Activated CD4-positive, alpha-beta T cell treated with anti-CD3 and anti-CD28 coated beads for 4 hours (primary cell): ENCODE measurements around the gene USP7.
A peak's percentile ranks its signal among the peaks of the same experiment; 100 is the strongest.
"Not testable (repeated sequence)": the region's sequence is repeated elsewhere in the genome, so short reads cannot be mapped to it uniquely, and the experiment has no call there.

ENCODE experiments used
- DNase-seq, 2 donors: peaks; one replicate each; pipeline ENCODE4 v3.0.0-alpha.2; 2020

Gene USP7

DNA sequence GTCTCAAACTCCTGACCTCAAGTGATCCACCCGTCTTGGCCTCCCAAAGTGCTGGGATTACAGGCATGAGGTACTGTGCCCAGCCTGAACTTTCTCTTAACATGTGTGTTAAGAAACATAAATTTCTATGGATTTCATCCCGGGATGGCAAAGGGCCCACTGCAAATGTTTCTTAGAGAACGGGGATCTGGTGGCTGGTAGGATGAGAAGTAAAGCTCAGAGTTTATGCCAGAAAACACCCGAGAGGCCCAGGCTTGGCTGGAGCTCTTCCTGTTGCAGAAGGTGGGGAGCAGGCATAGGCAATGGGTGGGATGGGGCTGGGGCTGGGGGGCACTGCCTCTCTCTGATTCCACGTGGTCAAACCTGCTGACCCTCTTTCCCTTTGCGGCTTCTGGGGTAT is 89.3 kb downstream of the USP7 start:
- DNase-seq, result no peak

GRCh38 chr16:8873866-8874195 is 89.9 kb downstream of the USP7 start:
- DNase-seq, result not testable (repeated sequence)

DNA sequence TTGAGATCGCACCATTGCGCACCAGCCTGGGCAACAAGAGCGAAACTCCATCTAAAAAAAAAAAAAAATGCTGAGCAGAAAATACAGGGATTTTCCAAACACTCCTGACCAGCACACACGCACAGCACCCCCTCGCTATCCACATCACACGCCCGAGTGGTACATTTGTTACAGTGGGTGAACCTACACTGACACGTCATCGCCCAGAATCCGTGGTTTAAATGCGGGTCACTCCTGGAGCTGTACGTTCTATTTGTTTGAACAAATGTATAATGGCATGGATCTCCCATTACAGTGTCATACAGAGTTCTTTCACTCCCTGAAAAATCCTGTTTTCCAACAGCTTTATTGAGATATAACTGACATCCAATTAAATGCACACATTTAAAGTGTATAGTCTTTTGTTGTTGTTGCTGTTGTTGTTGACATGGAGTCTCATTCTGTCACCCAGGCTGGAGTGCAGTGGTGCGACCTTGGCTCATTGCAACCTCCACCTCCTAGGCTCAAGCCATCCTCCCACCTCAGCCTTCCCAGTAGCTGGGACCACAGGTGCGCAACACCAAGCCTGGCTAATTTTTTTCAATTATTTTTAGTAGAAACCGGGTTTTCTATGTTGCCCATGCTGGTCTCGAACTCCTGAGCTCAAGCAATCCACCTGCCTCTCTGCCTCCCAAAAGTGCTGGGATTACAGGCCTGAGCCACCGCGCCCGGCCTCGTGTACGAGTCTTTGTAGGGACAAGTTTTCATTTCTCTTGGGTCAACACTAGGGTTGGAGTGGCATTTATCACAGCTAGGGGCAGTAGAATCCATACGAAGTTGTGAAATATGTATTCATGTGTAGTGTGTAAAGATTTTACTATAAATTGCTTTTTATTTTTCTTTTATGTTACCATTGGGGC is 90.5 kb downstream of the USP7 start:
- no peak for DNase-seq

DNA sequence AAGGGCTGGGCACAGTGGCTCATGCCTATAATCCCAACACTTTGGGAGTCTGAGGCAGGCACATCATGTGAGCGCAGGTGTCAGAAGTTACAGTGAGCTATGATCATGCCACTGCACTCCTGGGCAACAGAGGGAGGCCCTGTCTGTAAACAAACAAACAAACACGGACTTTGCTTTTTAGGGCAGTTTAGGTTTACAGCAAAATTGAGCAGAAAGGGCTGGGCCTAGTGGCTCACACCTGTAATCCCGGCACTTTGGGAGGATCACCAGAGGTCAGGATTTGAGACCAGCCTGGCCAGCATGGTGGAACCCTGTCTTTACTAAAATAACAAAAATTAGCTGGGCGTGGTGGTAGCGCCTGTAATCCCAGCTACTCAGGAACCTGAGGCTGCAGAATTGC is 91.6 kb downstream of the USP7 start:
- DNase-seq, result no peak

- not testable (repeated sequence) for DNase-seq
Measured at GRCh38 chr16:8869988-8870241, 93.8 kb downstream of the USP7 start.

DNA sequence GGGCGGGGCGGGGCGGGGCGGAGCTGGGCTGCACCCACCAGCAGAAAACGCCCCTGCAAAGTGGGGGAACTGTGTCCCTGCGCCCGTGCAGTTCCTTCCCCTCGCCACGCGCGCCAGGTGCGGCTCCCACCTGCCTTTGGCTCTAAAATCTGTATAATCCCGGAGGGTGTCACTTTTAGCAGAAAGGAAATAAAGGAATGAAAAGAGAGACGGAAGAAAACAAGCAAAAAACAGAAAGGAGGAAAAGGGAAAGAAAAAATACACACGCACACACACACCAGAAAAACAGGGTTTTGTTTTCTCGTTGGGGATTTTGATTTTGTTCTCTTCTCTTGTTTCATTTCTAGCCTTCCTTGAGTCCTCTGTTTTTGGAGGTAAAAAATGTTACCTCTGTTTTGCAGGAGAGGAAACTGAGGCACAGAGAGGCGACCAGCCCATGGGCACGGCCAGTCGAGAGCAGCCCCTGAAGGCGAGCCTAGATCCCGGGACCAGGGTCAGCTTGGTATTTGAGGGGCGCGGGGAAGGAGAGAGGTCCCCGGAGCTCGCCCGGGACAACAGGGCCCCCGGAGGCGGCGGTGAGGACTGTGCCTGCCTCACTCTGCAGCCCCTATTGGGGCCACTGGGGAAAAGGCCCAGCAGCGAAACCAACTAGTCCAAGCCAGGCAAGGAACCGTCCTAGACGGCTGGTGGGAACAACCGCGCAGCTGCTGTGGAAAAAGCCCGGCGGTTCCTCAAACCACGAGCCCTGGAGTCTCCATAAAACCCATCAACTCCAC is 94.3 kb downstream of the USP7 start:
- no peak for DNase-seq

GRCh38 chr16:8868416-8869211 is 95.1 kb downstream of the USP7 start, which contains the start of gene CARHSP1:
CARHSP1 (minus strand) TSS chr16:8869006; CDS start chr16:8859328, 9,678 bp downstream.
- peak; percentile 79 to 80 for DNase-seq

DNA sequence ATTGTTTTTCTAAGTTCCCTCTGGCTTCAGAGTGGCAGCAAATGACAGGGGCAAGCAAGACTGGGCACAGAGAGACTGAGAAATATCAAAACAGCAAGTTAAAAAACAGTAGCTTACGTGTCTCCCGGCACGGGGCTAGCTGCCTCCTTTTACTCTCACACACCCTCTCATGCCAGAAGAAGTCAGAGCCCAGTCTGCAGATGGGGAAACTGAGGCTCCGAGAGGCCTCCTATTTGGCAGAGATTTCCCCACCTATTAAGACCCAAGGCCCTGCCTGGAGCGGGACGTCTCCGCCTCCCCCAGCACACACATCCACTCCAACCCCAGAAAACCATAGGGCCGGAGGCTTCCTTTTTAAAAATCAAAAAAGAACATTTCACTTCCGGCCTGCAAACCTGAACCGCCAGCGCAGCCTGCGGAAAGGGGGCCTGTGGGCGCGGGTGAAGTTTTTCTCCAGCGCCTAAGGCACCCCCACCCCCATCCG is 95.7 kb downstream of the USP7 start:
- peak; percentile 34 to 55 for DNase-seq

GRCh38 chr16:8867216-8867931 is 96.3 kb downstream of the USP7 start:
- DNase-seq, result peak in 1 of 2 donors; percentile 17

GRCh38 chr16:8866884-8867215 is 96.9 kb downstream of the USP7 start:
- DNase-seq, result no peak

DNA sequence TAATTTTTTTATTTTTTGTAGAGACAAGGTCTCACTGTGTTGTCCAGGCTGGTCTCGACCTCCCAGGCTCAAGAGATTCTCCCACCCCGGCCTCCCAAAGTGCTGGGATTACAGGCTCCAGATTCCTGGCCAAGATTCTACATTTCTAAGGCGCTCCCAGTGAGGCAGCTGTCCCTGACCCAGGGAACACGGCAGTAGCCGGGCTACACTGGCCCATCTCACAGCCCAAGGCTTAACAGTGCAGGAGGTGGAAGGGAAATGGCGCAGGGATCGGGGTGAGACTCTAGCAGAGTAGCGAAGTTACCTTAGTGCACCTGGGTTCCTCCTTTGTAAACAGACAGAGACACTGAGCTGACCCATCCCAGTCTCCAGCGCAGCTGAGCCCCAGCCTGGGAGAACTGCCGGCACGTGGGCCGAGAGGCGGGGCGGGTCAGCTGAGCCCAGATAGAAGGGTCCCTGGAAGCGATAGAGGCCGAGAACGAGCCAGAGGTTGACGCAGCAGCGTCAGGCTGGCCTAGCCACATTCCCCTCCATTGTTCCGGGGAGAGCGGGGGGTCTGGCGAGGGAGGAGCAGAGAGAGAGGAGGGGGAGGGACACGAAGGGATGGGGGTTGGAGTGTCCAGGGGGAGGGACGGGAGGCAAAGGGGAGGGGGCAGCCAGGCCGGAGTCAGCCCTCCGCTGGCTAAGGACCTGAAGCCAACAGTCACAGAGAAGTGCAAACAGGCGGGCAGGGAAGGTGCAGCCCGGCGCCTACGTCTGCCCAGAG is 97.4 kb downstream of the USP7 start:
- no peak for DNase-seq

DNA sequence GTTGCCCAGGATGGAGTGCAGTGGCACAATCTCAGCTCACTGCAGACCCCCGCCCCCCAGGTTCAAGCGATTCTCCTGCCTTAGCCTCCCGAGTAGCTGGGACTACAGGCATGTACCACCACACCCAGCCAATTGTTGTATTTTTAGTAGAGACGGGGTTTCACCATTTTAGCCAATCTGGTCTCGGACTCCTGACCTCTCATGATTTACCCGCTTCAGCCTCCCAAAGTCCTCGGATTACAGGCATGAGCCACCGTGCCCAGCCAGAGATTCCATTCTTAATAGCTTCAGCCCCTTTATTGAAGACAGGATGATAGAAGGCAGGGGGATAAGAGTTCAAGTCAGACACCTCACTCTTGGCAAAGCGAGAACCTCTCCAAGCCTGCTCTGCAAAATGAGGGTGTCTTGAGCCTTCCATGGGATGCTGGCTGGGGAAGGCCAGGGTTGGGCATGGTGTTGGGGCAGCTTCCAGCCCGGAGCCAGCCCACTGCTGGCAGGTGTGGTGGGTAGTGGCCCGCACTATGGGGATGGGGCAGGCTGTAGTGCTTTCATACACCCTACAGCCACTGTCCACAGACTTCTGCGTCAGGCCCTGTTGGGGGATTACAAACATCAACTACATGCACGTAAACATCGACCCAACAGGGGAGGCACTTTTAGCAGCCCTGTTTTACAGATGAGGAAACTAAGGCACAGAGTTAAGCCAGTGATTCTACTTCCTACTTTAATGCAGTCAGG is 98.4 kb downstream of the USP7 start:
- no peak for DNase-seq

DNA sequence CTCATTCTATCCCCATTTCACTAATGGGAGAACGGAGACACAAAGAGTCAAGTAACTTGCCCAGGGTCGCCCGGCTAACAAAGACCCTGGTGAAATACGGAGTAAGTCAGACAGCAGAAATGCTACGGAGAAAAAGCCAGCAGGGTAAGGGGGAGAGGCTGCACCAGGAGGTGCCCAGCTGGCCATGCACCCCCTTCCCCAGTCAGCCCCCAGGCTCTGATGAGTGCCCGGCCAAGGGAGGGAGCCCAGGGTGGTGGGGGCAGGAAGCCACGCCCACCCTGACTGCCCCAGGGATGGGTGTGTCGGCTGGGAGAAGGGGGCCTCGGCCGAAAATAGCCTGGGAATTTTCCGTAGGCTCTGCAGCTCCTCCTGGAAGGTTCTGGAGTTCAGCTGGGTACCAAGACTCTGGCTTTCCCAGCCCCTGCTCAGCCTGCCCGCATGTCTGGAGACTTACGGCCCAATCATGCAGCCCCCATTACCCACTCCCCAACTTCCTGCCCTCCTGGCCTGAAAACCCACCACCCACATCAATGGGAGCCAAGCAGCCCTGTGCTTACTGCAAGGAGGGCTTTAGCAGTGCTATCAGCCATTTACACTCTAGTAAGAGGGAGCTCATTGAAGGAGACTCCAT is 99.1 kb downstream of the USP7 start:
- DNase-seq, result no peak

DNA sequence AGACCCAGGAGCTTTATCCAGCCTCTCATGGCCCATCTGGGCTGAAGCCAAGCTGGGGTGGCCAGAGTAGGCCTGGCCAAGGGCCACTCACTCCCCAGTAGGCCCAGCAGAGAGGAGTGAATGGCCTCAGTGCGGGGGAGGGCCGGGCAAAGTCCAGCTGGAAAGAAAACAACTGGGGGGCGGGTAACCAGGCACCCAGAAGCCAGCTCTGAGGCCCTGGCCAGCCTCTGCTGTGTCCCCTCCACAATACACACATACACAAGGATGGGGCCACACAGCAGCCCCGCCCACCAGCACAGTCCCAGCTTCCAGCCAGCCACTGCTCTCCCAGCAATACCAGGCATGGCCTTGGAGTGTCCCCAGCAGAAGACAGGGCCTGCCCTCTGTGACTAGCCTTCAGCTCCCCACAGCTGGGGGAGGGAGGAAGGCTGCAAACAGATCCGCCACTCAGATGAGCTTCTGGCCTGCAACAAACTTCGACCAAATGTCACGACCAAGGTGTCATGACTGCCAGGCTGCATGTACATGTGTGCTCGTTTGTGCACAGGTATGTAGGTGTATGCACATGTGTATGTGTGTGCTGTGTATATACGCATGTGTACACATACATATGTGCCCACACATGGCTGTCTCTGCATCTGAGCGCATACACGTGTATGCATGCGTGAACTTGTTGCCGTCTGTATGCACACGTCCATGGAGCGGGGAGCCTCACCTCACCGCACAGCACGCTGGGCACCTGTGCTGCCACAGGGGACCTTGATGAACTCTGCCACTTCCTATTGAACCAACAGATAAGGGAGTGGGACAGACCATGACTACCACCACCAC is 99.9 kb downstream of the USP7 start:
- no peak for DNase-seq

GRCh38 chr16:8862309-8863130 is 101.2 kb downstream of the USP7 start:
- DNase-seq, result no peak

- no peak for DNase-seq
Measured at GRCh38 chr16:8861563-8862308, 102.0 kb downstream of the USP7 start.

DNA sequence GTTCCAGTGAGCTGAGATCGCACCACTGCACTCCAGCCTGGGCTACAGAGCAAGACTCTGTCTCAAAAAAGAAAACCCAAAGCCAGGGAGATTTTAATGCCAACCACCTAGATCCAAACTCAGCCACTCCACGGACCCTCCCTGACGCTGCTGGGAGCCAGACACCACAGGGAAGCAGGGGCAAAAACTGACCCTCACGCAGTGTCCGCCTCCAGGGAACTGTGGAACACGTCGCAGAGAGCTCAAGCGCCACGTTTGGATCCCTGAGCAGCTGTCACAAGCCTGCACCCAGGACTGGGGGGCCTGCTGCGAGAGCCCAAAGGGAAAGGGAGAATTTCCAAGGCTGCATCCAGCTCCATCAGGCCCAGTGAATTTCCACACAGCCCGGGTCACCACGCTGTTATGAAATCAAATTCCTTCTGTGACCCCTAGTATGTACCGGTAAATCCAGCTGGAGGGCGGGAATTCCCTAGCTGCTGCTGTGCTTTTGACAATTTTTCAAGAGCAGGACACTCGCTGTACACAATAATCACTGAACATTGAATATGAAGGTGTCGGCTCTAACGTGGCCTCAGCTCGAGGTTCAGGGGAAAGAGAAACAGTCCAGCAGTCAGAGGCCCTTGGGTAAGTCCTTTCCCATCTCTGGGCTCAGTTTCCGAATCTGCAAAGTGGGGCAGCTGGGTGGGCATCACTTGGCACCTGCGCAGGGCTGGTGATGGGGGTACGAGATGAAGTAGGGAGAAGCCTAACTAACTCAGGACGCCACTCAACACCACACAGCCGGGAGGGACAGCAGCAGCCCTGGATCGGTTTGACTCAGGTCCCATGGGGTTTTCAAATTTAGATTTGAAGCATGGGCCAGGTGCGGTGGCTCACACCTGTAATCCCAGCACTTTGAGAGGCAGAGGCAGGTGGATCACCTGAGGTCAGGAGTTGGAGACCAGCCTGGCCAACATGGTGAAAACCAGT is 103.5 kb downstream of the USP7 start:
- DNase-seq, result no peak
